SK-N-MC (cell line): ENCODE data around the gene PTCH2.

Experiments used
- EZH2 ChIP-seq: fragments of 200-600 bp; sonication (generic); IDR thresholded peaks from one replicate; pipeline ENCODE4 v1.6.1; 2017; ENCODE audit warnings: antibody characterized with exemption
- POLR2AphosphoS5 ChIP-seq: IDR thresholded peaks from 2 replicates; pipeline ENCODE4 v1.6.1; 2012; ENCODE audit warnings: mild to moderate bottlenecking, low read depth, low read length, borderline replicate concordance

- TF ChIP-seq EZH2 (no peak), POLR2AphosphoS5 (no peak)
Observed at GRCh38 chr1:44826375-44827196, 16.5 kb downstream of the PTCH2 start.
